Astrocyte (in vitro differentiated cells and primary cell): ENCODE data around the gene SPRTN.

ENCODE experiments used
- EZH2 ChIP-seq: IDR thresholded peaks from 2 replicates; pipeline ENCODE4 v1.6.1; 2012; ENCODE audit warnings: mild to moderate bottlenecking, low read length, inconsistent platforms; ENCODE audit not compliant: insufficient read depth
- TF ChIP-seq, protein P1 (sequence below): IDR thresholded peaks from 2 replicates; pipeline ENCODE4 v1.5.1; 2011; ENCODE audit warnings: low read depth, mild to moderate bottlenecking, inconsistent platforms, low read length, moderate library complexity; ENCODE audit not compliant: insufficient read depth

DNA sequence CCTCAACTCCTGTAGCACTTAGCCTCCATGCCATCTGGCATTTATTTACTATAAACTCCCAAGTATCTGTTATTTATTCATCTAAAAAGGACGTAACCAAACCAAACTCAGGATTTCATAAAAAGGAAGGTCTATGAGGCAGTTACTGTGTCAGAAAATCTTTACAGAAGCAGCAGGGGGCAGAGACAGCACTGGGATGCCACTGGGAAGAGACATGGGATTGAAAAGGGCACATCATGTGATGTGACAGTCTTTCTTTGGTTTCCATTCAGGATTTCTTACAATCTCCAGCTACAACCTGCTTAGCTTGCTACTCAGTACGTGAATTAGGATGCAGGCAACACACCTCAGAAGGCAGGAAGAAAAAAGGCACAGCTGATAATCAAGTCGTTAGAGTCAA, 31.2 kb downstream of the SPRTN start:
- TF ChIP-seq, protein P1, sequence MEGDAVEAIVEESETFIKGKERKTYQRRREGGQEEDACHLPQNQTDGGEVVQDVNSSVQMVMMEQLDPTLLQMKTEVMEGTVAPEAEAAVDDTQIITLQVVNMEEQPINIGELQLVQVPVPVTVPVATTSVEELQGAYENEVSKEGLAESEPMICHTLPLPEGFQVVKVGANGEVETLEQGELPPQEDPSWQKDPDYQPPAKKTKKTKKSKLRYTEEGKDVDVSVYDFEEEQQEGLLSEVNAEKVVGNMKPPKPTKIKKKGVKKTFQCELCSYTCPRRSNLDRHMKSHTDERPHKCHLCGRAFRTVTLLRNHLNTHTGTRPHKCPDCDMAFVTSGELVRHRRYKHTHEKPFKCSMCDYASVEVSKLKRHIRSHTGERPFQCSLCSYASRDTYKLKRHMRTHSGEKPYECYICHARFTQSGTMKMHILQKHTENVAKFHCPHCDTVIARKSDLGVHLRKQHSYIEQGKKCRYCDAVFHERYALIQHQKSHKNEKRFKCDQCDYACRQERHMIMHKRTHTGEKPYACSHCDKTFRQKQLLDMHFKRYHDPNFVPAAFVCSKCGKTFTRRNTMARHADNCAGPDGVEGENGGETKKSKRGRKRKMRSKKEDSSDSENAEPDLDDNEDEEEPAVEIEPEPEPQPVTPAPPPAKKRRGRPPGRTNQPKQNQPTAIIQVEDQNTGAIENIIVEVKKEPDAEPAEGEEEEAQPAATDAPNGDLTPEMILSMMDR = no peak
- TF ChIP-seq EZH2 = no peak
